Endodermal cell (in vitro differentiated cells): ENCODE results near the gene KCNQ5. TPM values are rescaled to one million over a fixed set of nuclear protein-coding genes. Genes with fewer than 3 reads are reported as not detected.

Source experiments
- DNase-seq: peaks from one replicate; pipeline ENCODE4 v3.0.0-alpha.2; 2017
- H3K27ac ChIP-seq: 2 replicates; pipeline ENCODE4 v1.5.1; 2013; ENCODE audit warnings: mild to moderate bottlenecking, low read depth, low read length, moderate library complexity
- H3K27me3 ChIP-seq: 2 replicates; pipeline ENCODE4 v1.6.1; 2013; ENCODE audit warnings: mild to moderate bottlenecking, low read length, moderate library complexity; ENCODE audit not compliant: insufficient read depth, control insufficient read depth, poor library complexity, severe bottlenecking
- H3K36me3 ChIP-seq: 2 replicates; pipeline ENCODE4 v1.7.0; 2013; ENCODE audit warnings: mild to moderate bottlenecking, low read length, moderate library complexity; ENCODE audit not compliant: control insufficient read depth, insufficient read depth
- H3K4me1 ChIP-seq: one replicate; pipeline ENCODE4 v1.7.0; 2013; ENCODE audit warnings: low read length; ENCODE audit not compliant: control insufficient read depth, insufficient read depth
- H3K4me3 ChIP-seq: 2 replicates; pipeline ENCODE4 v1.5.1; 2013; ENCODE audit warnings: mild to moderate bottlenecking, low read length, moderate library complexity
- H3K9ac ChIP-seq: 2 replicates; pipeline ENCODE4 v1.6.1; 2013; ENCODE audit warnings: mild to moderate bottlenecking, low read length, moderate library complexity; ENCODE audit not compliant: poor library complexity, severe bottlenecking; ENCODE audit errors: extremely low read depth
- H3K9me3 ChIP-seq: 2 replicates; pipeline ENCODE4 v1.6.1; 2013; ENCODE audit warnings: mild to moderate bottlenecking, low read length, moderate library complexity; ENCODE audit not compliant: control insufficient read depth
- H3K27ac Mint-ChIP-seq: 2 replicates; pipeline ENCODE4 v1.8.0; 2020; ENCODE audit warnings: mixed read lengths
- H3K27me3 Mint-ChIP-seq: 2 replicates; pipeline ENCODE4 v1.8.0; 2021; ENCODE audit warnings: mild to moderate bottlenecking, mixed read lengths; ENCODE audit not compliant: insufficient read depth
- H3K36me3 Mint-ChIP-seq: 2 replicates; pipeline ENCODE4 v1.8.0; 2020; ENCODE audit warnings: low read depth, mixed read lengths
- H3K4me1 Mint-ChIP-seq: 2 replicates; pipeline ENCODE4 v1.8.0; 2020; ENCODE audit warnings: mixed read lengths
- H3K4me3 Mint-ChIP-seq: 2 replicates; pipeline ENCODE4 v1.8.0; 2020; ENCODE audit warnings: mild to moderate bottlenecking, moderate library complexity, mixed read lengths
- H3K9me3 Mint-ChIP-seq: 2 replicates; pipeline ENCODE4 v1.8.0; 2020; ENCODE audit warnings: mild to moderate bottlenecking, mixed read lengths
- WGBS, 2 experiments: methylation state at CpG; one replicate each; pipeline versions ENCODE4 v1.1.5 to v1.1.7; 2013; ENCODE audit warnings: missing lambda C conversion rate in 2 of 2, mixed read lengths in 1 of 2; ENCODE audit not compliant: insufficient coverage in 1 of 2, insufficient read length in 1 of 2; 5-methylcytosine and 5-hydroxymethylcytosine counted together
- total RNA-seq, 2 donors: library from RNA; stranded (reverse); fragmentation: NEBNext Ultra II Directional in 1 of 2; extraction: Animal tissue kit (Norgen Biotek cat#: 25700) in 1 of 2; gene quantifications; 2 replicates in 1 of 2; 3 replicates in 1 of 2; pipeline ENCODE4 v1.2.1, GENCODE V29; 2021
- TF ChIP-seq, protein P1 (sequence below): fragments of 200-600 bp; sonication (generic); conservative IDR thresholded peaks from 2 replicates; pipeline ENCODE4 v1.5.0; 2021; ENCODE audit warnings: antibody characterized with exemption, mild to moderate bottlenecking

Gene KCNQ5
- total RNA-seq, 2 donors from 2014 or later = 2.4 to 8.3 TPM

DNA sequence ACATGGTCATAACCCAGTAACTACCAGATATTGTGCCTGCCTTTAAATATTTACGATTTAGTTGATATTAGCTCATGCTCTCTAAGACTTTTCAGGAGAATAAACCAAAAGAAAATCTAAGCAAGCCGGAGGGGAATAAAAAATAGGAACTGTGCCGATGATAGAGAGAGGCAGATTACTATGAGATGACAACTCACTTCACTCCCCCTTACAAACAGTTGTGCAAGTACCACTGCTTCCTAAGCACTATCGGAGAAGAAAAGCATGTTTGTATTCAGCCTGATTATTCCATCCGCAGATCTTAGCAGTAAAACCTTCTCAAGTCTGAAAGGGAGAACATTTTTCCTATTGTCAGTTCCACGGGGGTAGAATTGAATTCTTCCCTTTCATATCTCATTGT, 294.4 kb downstream of the KCNQ5 start:
- Mint-ChIP-seq H3K4me3 (no peak overlapping the region), H3K9me3 (no peaks in the 10 kb centered on the region), H3K4me1 (peaks cover 2% of the 10 kb centered on the region), H3K27me3 (no peaks in the 10 kb centered on the region), H3K36me3 (no peaks in the 10 kb centered on the region), H3K27ac (no peak overlapping the region)
- Histone ChIP-seq H3K4me1 (no peaks in the 10 kb centered on the region), H3K36me3 (no peaks in the 10 kb centered on the region), H3K27me3 (no peaks in the 10 kb centered on the region), H3K27ac (no peak overlapping the region), H3K9me3 (no peaks in the 10 kb centered on the region), H3K9ac (no peak overlapping the region), H3K4me3 (no peak overlapping the region)
- 82 to 92% methylated on average over 3 to 5 of the region's 6 CpGs for WGBS, 2 experiments
- TF ChIP-seq, protein P1, sequence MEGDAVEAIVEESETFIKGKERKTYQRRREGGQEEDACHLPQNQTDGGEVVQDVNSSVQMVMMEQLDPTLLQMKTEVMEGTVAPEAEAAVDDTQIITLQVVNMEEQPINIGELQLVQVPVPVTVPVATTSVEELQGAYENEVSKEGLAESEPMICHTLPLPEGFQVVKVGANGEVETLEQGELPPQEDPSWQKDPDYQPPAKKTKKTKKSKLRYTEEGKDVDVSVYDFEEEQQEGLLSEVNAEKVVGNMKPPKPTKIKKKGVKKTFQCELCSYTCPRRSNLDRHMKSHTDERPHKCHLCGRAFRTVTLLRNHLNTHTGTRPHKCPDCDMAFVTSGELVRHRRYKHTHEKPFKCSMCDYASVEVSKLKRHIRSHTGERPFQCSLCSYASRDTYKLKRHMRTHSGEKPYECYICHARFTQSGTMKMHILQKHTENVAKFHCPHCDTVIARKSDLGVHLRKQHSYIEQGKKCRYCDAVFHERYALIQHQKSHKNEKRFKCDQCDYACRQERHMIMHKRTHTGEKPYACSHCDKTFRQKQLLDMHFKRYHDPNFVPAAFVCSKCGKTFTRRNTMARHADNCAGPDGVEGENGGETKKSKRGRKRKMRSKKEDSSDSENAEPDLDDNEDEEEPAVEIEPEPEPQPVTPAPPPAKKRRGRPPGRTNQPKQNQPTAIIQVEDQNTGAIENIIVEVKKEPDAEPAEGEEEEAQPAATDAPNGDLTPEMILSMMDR = no peak
- no peak for DNase-seq

GRCh38 chr6:72916906-72917305, 295.0 kb downstream of the KCNQ5 start:
- H3K4me3 Mint-ChIP-seq = no peak overlapping the region
- 96% methylated on average over 1 of the region's 1 CpG; no CpG with 5 or more reads in 1 of the 2 experiments for WGBS, 2 experiments
- H3K27ac ChIP-seq = no peak overlapping the region
- H3K9me3 Mint-ChIP-seq = no peaks in the 10 kb centered on the region
- no peaks in the 10 kb centered on the region for H3K4me1 ChIP-seq
- H3K27me3 ChIP-seq = no peaks in the 10 kb centered on the region
- no peak overlapping the region for H3K4me3 ChIP-seq
- DNase-seq = no peak
- H3K27me3 Mint-ChIP-seq = no peaks in the 10 kb centered on the region
- peaks cover 2% of the 10 kb centered on the region for H3K4me1 Mint-ChIP-seq
- H3K9me3 ChIP-seq = no peaks in the 10 kb centered on the region
- H3K36me3 Mint-ChIP-seq = no peaks in the 10 kb centered on the region
- H3K27ac Mint-ChIP-seq = no peak overlapping the region
- H3K36me3 ChIP-seq = no peaks in the 10 kb centered on the region
- TF ChIP-seq, protein P1 = no peak
- H3K9ac ChIP-seq = no peak overlapping the region

- no peak overlapping the region for H3K9ac ChIP-seq
- H3K4me1 Mint-ChIP-seq = peaks cover 2% of the 10 kb centered on the region
- H3K27ac ChIP-seq = no peak overlapping the region
- WGBS, 2 experiments = 100% methylated on average over 1 of the region's 1 CpG; no CpG with 5 or more reads in 1 of the 2 experiments
- H3K27ac Mint-ChIP-seq = no peak overlapping the region
- H3K9me3 ChIP-seq = no peaks in the 10 kb centered on the region
- no peaks in the 10 kb centered on the region for H3K27me3 ChIP-seq
- no peaks in the 10 kb centered on the region for H3K9me3 Mint-ChIP-seq
- no peak for DNase-seq
- H3K36me3 Mint-ChIP-seq = no peaks in the 10 kb centered on the region
- TF ChIP-seq, protein P1 = no peak
- H3K27me3 Mint-ChIP-seq = no peaks in the 10 kb centered on the region
- H3K4me3 ChIP-seq = no peak overlapping the region
- H3K36me3 ChIP-seq = no peaks in the 10 kb centered on the region
- H3K4me1 ChIP-seq = no peaks in the 10 kb centered on the region
- no peak overlapping the region for H3K4me3 Mint-ChIP-seq
Observed at GRCh38 chr6:72922401-72922800, 300.5 kb downstream of the KCNQ5 start.
